ENCODE measurements around the gene TBX20.
"Not testable (repeated sequence)": the region's sequence is repeated elsewhere in the genome, so short reads cannot be mapped to it uniquely, and the experiment has no call there.

- TF ChIP-seq CTCF (conservative IDR thresholded peaks at IDR 0.05 in 1 of 2, IDR thresholded peaks at IDR 0.05 in 1 of 2; ENCODE audit: extremely low read depth in 1 of 2, insufficient read depth in 1 of 2, low read depth in 1 of 2, low read length in 2 of 2); EZH2 (IDR thresholded peaks at IDR 0.05; ENCODE audit: borderline replicate concordance, low read length): not testable (repeated sequence)
Measured at GRCh38 chr7:35186751-35187150, 67.1 kb downstream of the TBX20 start.

Measured in mammary epithelial cell (primary cell).